Kidney (tissue), 14 donors: ENCODE results near the gene PSMB10. TPM values are rescaled to one million over a fixed set of nuclear protein-coding genes. Genes with fewer than 3 reads are reported as not detected.

Experiments used
- DNase-seq, 5 donors: peaks; one replicate each; pipeline ENCODE4 v3.0.0-alpha.2; 2013 to 2020
- FAIRE-seq: peaks from 2 replicates; lab custom pipeline; 2012; peaks lifted over from hg19 to GRCh38; lab: Jason Lieb, UNC
- H3K27ac ChIP-seq, 2 donors: one replicate each; pipeline ENCODE4 v1.7.0; 2013; ENCODE audit warnings: low read depth in 2 of 2, low read length in 2 of 2, inconsistent platforms in 1 of 2
- H3K27me3 ChIP-seq: one replicate; pipeline ENCODE4 v1.7.1; 2013; ENCODE audit warnings: low read length, inconsistent platforms; ENCODE audit not compliant: control insufficient read depth, insufficient read depth
- H3K36me3 ChIP-seq, 3 donors: one replicate each; pipeline versions ENCODE4 v1.7.0 to v1.7.1; 2013; ENCODE audit warnings: low read length in 3 of 3, control low read depth in 1 of 3, inconsistent platforms in 1 of 3; ENCODE audit not compliant: insufficient read depth in 3 of 3, control insufficient read depth in 2 of 3
- H3K4me1 ChIP-seq, 3 donors: one replicate each; pipeline versions ENCODE4 v1.7.0 to v1.7.1; 2013; ENCODE audit warnings: low read length in 3 of 3, inconsistent platforms in 1 of 3, low read depth in 1 of 3; ENCODE audit not compliant: control insufficient read depth in 2 of 3, insufficient read depth in 2 of 3
- H3K4me3 ChIP-seq, 3 donors: one replicate each; pipeline versions ENCODE4 v1.7.0 to v1.8.1; 2013; ENCODE audit warnings: low read length in 3 of 3, control low read depth in 1 of 3, inconsistent platforms in 1 of 3
- H3K9ac ChIP-seq, 3 donors: one replicate each; pipeline versions ENCODE4 v1.7.0 to v1.7.1; 2013; ENCODE audit warnings: low read length in 3 of 3, control low read depth in 1 of 3, inconsistent platforms in 1 of 3
- H3K9me3 ChIP-seq, 3 donors: one replicate each; pipeline versions ENCODE4 v1.7.0 to v1.7.1; 2013; ENCODE audit warnings: low read length in 3 of 3, control low read depth in 1 of 3, inconsistent platforms in 1 of 3; ENCODE audit not compliant: control insufficient read depth in 2 of 3, insufficient read depth in 1 of 3
- intact Hi-C: fragments of 100-400 bp; cut with DNase I; formaldehyde crosslinking; loops from one replicate; pipeline ENCODE4 v1.11.1; 2022
- polyA plus RNA-seq: library from polyadenylated mRNA; stranded (reverse); fragments of 350-450 nt; fragmentation: Illumina TruSeq; extraction: RNeasy Lipid Tissue Mini Kit (QIAGEN cat#74804); gene quantifications from one replicate; pipeline ENCODE4 v1.2.3, GENCODE V29; 2014; ENCODE audit warnings: low read depth, low replicate concordance; ENCODE audit not compliant: insufficient read depth
- total RNA-seq: library from RNA; stranded (reverse); fragmentation: NEBNext Ultra II Directional; extraction: Animal tissue kit (Norgen Biotek cat#: 25700); gene quantifications from one replicate; pipeline ENCODE4 v1.2.1, GENCODE V29; 2021
- TF ChIP-seq, protein P1 (sequence below): IDR thresholded peaks from 3 replicates; pipeline ENCODE4 v1.5.1; 2012; ENCODE audit warnings: mild to moderate bottlenecking, moderate library complexity, borderline replicate concordance; ENCODE audit not compliant: insufficient read depth; ENCODE audit errors: extremely low read depth
- donor health status: control.
- donor health status: control.
- donor health status: control.
- donor health status: control.
- donor health status: control.
- donor health status: DM: yes; HTN: yes; CAD: no.
- donor health status: Normal renal cell carcinoma (clear cell type).

Gene PSMB10
- total and polyA plus RNA-seq, 2 donors from 2014 or later, result 76.4 to 78.6 TPM

DNA sequence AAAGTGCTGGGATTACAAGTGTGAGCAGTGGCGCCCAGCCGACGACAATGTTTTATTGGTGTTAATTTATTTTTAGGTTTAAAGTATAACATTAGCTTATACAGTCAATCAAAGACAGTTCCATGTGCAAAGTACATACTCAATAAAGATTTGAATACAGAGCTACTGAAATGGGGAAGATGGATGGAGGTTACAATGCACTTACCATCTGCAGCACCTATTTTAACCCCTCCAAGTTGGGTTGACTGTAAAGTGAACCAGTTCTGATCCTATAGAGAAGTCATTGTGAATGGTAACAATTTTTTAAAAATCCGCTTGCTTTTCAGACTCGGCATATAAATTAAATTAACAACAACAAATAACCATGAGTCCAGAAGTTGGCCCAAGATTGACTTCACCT is 44.3 kb downstream of the PSMB10 start:
- no peaks in the 10 kb centered on the region for H3K36me3 ChIP-seq
- TF ChIP-seq, protein P1, sequence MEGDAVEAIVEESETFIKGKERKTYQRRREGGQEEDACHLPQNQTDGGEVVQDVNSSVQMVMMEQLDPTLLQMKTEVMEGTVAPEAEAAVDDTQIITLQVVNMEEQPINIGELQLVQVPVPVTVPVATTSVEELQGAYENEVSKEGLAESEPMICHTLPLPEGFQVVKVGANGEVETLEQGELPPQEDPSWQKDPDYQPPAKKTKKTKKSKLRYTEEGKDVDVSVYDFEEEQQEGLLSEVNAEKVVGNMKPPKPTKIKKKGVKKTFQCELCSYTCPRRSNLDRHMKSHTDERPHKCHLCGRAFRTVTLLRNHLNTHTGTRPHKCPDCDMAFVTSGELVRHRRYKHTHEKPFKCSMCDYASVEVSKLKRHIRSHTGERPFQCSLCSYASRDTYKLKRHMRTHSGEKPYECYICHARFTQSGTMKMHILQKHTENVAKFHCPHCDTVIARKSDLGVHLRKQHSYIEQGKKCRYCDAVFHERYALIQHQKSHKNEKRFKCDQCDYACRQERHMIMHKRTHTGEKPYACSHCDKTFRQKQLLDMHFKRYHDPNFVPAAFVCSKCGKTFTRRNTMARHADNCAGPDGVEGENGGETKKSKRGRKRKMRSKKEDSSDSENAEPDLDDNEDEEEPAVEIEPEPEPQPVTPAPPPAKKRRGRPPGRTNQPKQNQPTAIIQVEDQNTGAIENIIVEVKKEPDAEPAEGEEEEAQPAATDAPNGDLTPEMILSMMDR, result no peak
- H3K27me3 ChIP-seq, result no peaks in the 10 kb centered on the region
- intact Hi-C loops, result no loop called here
- peaks cover 0 to 20% (median 8%) of the 10 kb centered on the region in 3 donors for H3K4me1 ChIP-seq
- peak overlapping the region; percentile 56 to 72 (median 71) for H3K4me3 ChIP-seq
- DNase-seq (no peak), FAIRE-seq (no peak)
- H3K9me3 ChIP-seq, result no peaks in the 10 kb centered on the region
- H3K27ac ChIP-seq, result no peak overlapping the region
- H3K9ac ChIP-seq, result peak overlapping the region in 2 of 3 donors; percentile 31 to 64

DNA sequence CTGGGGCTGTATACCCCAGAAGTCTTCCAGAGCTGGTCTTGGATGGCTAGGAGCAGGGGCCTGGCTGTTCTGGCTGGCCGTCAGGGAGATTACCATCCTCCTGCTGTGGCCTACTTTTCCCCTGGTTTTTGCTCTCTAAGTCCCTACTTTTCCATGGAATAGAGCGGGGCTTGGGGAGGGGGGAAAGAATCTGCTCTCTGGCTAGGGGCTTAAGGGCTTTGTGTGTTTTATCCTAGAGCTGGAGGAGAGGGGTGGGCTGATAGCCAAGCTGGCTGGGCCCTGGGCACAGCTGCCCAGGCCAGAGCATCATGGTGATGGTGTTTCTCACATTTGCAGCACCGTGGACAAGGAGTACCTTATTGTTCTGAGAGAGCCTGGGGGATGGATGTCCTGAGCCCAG is 48.3 kb downstream of the PSMB10 start:
- FAIRE-seq, result no peak
- Histone ChIP-seq H3K27ac (no peak overlapping the region), H3K36me3 (peaks cover 0 to 6% (median 0%) of the 10 kb centered on the region in 3 donors), H3K9ac (no peak overlapping the region), H3K4me1 (no peaks in the 10 kb centered on the region), H3K9me3 (no peaks in the 10 kb centered on the region), H3K4me3 (no peak overlapping the region), H3K27me3 (no peaks in the 10 kb centered on the region)
- intact Hi-C loops, result no loop called here
- TF ChIP-seq, protein P1, result no peak
- no peak for DNase-seq

DNA sequence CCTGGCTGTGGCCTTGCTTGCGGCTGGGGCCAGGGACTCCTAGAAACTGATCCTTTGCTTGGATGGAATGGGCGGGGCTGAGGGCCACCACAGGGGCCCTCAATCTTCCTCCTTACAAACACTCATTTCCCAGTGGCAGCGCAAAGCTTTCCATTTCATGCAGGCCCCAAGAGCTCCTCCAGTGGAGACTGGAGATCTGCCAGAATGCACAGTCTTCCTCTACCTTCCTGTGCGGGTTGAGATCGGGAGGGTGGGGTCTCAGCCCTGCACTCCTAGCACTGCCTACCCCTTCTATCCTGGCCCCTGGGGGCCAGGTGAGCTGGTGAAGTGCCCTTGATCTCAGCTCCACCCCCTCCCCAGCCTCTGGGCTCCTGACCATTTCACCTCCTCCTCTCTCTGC is 50.3 kb downstream of the PSMB10 start:
- H3K27ac ChIP-seq, result no peak overlapping the region
- DNase-seq, result no peak
- peaks cover 0 to 24% (median 13%) of the 10 kb centered on the region in 3 donors for H3K36me3 ChIP-seq
- no peak overlapping the region for H3K9ac ChIP-seq
- FAIRE-seq, result no peak
- TF ChIP-seq, protein P1, result no peak
- intact Hi-C loops, result no loop called here
- no peaks in the 10 kb centered on the region for H3K4me1 ChIP-seq
- no peaks in the 10 kb centered on the region for H3K27me3 ChIP-seq
- H3K9me3 ChIP-seq, result no peaks in the 10 kb centered on the region
- H3K4me3 ChIP-seq, result no peak overlapping the region

DNA sequence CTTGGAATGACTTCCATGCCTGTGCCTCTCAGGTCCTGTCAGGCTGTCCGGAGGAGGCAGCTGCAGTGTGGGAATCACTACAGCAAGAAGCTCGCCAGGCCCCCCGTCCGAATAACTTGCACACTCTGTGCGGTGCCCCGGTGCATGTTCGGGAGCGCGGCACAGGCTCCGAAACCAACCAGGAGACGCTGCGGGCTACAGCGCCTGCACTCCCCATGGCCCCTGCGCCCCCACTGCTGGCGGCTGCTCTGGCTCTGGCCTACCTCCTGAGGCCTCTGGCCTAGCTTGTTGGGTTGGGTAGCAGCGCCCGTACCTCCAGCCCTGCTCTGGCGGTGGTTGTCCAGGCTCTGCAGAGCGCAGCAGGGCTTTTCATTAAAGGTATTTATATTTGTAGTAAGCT is 50.7 kb downstream of the PSMB10 start:
- DNase-seq (peak in 1 of 5 donors; percentile 65), FAIRE-seq (no peak)
- H3K9ac ChIP-seq, result no peak overlapping the region
- no peaks in the 10 kb centered on the region for H3K9me3 ChIP-seq
- H3K4me1 ChIP-seq, result no peaks in the 10 kb centered on the region
- intact Hi-C loops, result no loop called here
- no peak overlapping the region for H3K27ac ChIP-seq
- H3K4me3 ChIP-seq, result no peak overlapping the region
- no peaks in the 10 kb centered on the region for H3K27me3 ChIP-seq
- peaks cover 0 to 29% (median 17%) of the 10 kb centered on the region in 3 donors for H3K36me3 ChIP-seq
- TF ChIP-seq, protein P1, result no peak
